GM19035 (cell line): ENCODE measurements around the gene ZBTB7A.
A peak's percentile ranks its signal among the peaks of the same experiment; 100 is the strongest.

Source experiments
- ATAC-seq: cut with Tn5 transposase; IDR thresholded peaks from one replicate; pipeline ENCODE4 v1.9.1; 2021; ENCODE audit not compliant: unreplicated experiment

The ZBTB7A gene

GRCh38 chr19:4069331-4069959 is 2.7 kb upstream of the ZBTB7A start:
- ATAC-seq: no peak

GRCh38 chr19:4068047-4068966 is 1.6 kb upstream of the ZBTB7A start:
- no peak for ATAC-seq

DNA sequence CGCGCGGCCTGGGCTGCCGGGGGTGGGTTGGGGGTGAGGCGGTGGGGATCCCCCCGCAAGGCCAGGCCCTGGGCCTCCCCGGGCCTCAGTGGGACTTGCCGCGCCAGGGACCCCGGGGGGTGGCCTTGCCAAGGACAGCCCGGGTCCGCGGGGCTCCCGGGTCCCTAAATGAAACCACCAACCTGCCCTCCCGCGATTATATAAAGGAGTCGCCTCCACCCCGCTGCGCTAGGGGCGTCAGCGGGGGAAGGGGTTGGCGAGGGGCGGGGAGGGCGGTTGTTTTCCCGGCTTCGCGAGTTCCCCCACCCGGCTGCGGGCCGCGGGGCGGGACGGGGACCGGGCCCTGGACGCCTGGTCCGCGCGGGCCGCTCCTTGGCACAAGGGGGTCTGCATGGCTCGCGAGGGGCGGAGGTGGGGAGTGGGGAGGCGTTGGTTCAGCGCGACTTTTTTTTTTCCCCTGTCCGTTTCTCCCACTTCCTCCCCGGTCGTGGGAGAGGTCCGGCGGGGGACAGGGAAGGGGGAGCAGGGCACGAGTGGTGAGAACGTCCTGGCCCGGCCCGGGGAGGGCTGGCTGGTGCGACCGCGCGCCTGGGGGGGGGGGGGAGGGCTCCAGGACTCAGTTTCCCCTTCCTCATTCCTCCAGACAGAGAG is 822 bp upstream of the ZBTB7A start:
- ATAC-seq: no peak

DNA sequence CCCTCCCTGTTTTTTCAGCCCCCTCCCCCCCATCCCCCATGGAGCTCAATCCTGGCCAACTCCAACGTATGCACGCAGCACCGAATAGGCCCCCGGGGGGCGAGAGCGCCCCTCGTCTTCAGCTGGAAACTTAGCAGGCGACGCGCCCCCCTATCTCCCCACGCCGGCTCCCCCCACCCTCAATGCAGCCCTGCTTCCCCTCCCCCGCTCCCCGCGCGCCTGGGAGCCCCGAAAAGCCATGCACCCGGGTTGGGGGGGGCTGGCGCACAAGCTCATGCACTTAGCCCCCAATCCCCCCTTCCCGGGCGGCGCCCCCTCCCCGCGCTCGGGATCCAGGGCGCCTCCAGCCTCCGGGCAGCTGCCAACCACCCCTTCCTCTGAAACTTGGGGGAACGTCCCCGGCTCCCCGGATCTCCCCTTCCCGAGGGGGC is 508 bp downstream of the ZBTB7A start:
- no peak for ATAC-seq

DNA sequence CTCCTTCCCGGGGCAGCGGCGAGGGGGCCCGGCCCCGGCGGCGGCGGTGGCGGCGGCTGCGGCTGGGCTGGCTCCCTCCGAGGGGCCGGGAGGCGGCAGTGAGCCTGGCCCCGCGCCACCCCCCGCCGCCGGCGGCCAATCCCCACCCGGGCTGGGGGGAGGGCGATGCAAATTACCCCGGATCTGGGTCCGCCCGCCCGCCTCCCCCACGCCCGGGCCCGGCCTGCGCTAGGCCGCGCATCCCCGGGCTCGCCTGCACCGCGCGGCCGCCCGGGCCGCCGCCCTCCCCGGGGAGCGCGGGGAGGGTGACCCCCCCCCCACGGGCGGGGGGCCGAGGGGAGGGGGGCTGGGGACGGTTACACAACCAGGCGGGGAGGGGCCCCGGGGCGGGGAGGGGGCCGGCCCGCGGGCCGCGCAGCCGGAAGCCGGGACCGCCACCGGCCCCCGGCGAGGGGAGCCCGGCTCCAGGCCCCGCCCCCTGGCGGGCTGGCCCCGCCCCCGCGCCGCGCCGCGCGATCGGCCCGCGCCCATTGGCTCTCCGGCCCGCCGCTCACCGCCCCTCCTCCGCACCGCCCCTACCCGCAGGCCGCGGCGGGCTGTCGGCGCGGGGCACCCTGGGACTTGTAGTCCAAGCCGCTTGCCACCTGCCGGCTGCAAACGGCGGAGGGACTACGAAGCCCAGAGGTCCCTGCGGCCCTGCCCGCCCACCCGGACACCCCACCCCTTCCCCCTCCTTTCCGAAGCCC is 1.1 kb downstream of the ZBTB7A start:
- peak; percentile 67 for ATAC-seq

DNA sequence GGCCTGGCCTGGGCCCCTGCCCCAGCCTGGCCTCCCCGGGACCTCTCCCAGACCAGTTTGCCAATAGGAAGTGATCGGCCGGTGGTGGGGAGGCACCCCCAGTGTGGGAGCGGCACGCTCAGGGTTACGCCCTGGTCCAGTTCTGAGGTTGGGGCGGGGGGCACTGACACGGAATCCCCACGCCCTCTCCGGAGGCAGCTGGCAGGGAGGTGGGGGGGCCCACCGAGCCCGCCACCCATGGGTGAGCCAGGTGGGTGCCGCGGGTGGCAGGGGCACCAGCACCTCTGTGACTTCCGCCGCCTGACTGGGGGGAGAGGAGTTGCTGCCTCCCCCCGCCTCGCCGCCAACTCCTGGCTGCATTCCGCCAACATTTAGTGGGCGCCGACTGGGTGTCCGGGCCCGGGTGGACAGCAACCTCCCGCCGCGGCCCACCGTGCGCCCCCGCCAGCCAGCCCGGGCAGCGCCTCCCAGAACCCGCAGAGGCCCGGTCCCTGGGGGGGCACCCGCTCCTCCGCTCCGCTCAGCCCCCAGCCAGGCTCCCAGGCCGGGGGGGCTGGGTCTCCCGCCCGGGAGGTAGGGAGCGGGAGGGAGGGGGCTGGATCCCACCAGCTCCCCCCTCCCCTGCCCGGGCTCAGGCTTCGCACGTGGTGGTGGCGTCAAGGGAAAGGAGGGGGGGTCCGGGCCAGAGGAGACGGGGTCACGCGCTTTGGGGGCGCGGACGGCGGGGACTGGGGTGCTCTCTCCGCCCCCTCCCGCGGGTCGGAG is 2.0 kb downstream of the ZBTB7A start:
- peak; percentile 4 for ATAC-seq

- ATAC-seq: no peak
These were observed 2.6 kb downstream of the ZBTB7A start for GRCh38 chr19:4064149-4064495.

DNA sequence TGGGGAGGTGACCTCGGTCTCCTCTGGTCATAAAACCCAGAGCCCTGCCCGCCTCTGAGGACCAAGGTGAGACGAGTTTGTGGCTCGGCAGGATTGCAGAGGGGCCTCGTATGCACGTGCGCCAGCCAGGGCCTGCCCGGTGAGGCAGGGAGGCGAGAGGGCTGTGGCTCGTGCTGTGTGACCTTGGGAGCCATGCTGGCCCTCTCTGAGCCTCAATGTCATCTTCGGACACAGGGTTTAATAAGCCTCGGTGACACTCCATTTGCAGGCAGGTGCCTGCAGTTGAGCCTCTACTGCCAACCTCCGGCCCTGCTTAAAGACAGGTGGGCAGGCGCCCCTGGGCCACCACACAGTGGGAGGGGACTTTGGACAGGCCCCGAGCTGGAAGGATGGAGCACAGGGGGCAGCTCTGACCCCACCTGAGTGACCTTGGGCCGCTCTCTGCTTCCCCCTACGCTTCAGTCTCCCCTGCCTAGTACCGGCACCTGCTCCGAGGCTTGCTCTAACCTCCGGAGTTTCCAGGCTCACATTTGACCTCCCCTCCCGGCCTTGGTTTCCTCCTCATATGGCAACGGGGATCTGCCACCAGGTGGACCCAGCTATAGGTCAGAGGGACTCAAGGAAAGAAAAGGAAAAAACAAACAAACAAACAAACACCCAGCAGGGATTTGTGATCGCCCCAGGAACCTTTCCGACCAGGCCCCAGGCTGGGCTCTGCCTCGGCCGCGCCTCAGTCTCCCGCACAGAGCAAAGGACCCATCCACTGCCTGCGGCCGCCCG is 3.1 kb downstream of the ZBTB7A start:
- no peak for ATAC-seq

GRCh38 chr19:4062419-4063368 is 4.0 kb downstream of the ZBTB7A start:
- ATAC-seq: no peak

DNA sequence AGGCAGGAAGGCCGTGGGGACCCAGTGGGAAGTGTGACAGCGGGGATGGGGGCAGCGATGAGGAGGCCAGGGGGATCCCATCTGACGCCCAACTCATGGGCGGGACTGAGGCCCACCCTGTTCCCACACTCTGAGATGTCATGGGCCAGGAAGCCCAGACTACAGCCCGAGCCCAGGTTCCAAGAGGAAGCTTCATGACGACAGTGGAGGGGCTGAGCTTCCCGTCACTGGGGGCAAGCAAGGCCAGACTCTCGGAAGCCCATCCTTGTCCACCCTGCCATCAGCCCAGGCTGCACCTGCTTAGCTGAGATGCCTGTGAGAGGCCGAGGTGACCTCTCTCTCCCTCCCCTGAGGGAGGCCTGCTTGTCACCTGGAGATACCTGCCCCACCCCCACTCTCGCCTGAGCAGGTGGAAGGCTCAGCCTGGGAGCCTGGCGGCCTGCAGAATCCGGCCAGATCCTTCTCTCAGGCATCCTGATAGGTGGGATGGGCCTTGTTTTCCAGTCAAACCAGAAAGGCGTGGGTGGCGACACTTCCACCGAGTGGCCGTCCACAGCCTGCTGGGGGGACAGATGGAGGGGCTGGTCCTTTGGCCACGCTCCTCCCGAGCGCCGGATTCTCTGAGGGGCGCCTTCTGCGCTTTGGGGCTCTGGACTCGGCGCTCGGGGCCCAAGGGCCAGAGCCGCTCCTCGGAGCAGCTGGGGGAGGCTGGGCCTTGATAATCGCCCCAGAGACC is 4.8 kb downstream of the ZBTB7A start:
- no peak for ATAC-seq

DNA sequence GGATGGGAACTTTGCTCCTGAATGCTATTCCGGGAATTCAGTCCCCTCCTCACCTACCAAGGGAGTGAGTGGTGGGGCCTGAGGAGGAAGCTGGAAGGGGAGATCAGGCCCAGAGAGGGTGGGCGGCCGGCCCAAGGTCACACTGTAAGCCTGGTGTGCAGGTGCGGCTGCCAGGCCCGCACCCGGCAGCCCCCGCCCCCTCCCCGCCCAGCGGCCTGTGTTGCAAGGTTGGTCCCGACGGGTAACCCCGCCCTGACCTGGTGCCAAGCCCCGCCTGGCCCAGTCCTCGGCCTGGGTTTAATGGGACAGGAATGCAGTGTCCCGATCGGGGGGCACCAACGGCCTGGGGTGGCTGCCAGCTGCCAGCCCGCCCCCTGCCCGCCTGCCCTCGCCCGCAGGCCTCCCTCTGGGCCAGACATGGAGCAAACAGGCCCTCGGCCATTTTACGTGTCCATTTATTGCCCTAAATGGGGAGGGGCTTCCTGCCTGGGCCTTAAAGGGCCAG is 5.5 kb downstream of the ZBTB7A start:
- ATAC-seq: no peak

GRCh38 chr19:4060621-4061177 is 6.0 kb downstream of the ZBTB7A start:
- ATAC-seq: no peak

DNA sequence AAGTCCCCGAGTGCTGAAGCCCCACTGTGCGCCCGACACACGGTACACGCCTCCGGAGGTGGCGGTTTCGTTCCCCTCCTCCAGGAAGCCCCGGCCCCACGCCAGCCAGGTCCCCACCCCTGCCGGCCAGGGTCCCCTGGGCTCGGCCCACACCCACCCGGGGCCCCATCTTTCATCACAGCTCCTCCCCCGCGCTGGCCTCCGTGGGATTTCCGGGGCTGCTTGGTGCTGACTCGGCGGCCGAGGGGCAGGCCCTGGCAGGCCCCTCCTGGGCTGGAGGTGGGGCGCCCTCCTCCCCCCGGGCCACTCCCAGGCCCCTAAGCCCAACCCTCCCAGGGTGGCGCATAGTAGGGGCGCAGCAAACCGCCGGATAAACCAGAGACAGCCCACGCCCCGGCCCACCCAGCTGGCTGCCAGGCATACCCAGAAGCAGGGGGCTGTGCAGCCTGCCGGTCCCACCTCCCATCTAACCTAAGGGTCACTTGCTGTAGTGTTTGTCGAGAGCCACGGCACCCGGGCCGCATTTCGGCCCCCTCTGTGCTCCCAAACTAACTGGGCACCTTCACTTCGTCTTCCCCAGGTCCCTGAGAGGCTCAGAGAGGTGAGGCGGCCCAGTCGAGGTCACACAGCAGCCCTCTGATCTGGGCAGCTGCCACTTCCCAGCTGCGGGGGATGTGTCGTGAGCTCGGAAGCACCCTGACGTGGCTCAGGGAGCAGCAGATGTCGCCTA is 6.6 kb downstream of the ZBTB7A start:
- ATAC-seq: no peak

- ATAC-seq: no peak
These were observed 7.2 kb downstream of the ZBTB7A start for GRCh38 chr19:4059453-4059871.

GRCh38 chr19:4058693-4059452 is 7.8 kb downstream of the ZBTB7A start:
- no peak for ATAC-seq
